ENCODE results near the gene CHRNA7. TPM values are rescaled to one million over a fixed set of nuclear protein-coding genes. Genes with fewer than 3 reads are reported as not detected.

Gene CHRNA7
- total and polyA plus RNA-seq, 2 donors (not counting 1 experiment from before 2014, with no cell fraction given): 0.17 to 0.62 TPM

- Histone ChIP-seq H4K20me1 (ENCODE audit: control insufficient read depth, extremely low read depth, insufficient read depth, low read length) (no peaks in the 10 kb centered on the region), H3K27ac (ENCODE audit: insufficient read depth, low read length) (no peak overlapping the region), H3K36me3 (ENCODE audit: control insufficient read depth, insufficient read depth, low read length) (no peaks in the 10 kb centered on the region), H3K4me2 (ENCODE audit: extremely low read depth, insufficient read depth, low read length) (no peak overlapping the region), H3K79me2 (ENCODE audit: control insufficient read depth, insufficient read depth, low read length) (no peaks in the 10 kb centered on the region), H3K9ac (ENCODE audit: insufficient read depth, low read length) (no peak overlapping the region), H3K9me3 (ENCODE audit: control insufficient read depth, insufficient read depth, low read depth, low read length) (no peaks in the 10 kb centered on the region), H3K4me3 (replicated peaks in 1 of 4; ENCODE audit: control extremely low read depth in 1 of 4, insufficient read depth in 1 of 4, low read depth in 3 of 4, low read length in 4 of 4) (no peak overlapping the region), H3K4me1 (ENCODE audit: control insufficient read depth, extremely low read depth, insufficient read depth, low read length) (no peaks in the 10 kb centered on the region), H2AFZ (ENCODE audit: low read length) (no peak overlapping the region), H3K27me3 (ENCODE audit: control insufficient read depth, insufficient read depth, low read length) (no peaks in the 10 kb centered on the region)
- no peak for DNase-seq (ENCODE audit: low read depth in 2 of 2)
- no peak for TF ChIP-seq CTCF (conservative IDR thresholded peaks at IDR 0.05 in 1 of 2, IDR thresholded peaks at IDR 0.05 in 1 of 2; ENCODE audit: low read depth in 1 of 2, low read length in 2 of 2)
- no peak for TF ChIP-seq EZH2 (IDR thresholded peaks at IDR 0.05; ENCODE audit: low read length, missing control alignments)
These were observed 91.7 kb downstream of the CHRNA7 start for GRCh38 chr15:32122013-32122412.

DNA sequence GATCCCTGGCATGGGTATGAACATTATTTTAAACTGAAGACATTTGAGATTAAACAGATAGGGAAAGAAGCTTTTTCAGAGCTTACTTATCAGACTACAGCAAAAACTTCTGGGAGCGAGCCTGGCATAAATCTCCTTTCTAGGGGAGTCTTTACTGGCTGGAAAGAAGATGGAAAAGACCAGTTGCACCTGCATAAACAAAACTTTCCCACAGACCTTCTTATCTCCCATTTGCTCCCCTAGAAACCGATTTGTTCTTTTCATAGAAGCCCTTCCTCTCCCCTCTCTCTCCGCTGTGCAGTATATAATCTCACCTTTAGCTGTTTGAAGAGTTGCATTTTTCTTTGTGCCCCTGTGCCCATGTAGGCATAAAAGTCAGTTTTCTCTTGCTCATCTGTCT lies 93.2 kb downstream of the CHRNA7 start:
- Histone ChIP-seq H3K27me3 (ENCODE audit: control insufficient read depth, insufficient read depth, low read length) (no peaks in the 10 kb centered on the region), H2AFZ (ENCODE audit: low read length) (no peak overlapping the region), H3K79me2 (ENCODE audit: control insufficient read depth, insufficient read depth, low read length) (no peaks in the 10 kb centered on the region), H3K36me3 (ENCODE audit: control insufficient read depth, insufficient read depth, low read length) (no peaks in the 10 kb centered on the region), H3K9me3 (ENCODE audit: control insufficient read depth, insufficient read depth, low read depth, low read length) (no peaks in the 10 kb centered on the region), H3K4me2 (ENCODE audit: extremely low read depth, insufficient read depth, low read length) (no peak overlapping the region), H3K9ac (ENCODE audit: insufficient read depth, low read length) (no peak overlapping the region), H4K20me1 (ENCODE audit: control insufficient read depth, extremely low read depth, insufficient read depth, low read length) (no peaks in the 10 kb centered on the region), H3K27ac (ENCODE audit: insufficient read depth, low read length) (no peak overlapping the region), H3K4me1 (ENCODE audit: control insufficient read depth, extremely low read depth, insufficient read depth, low read length) (no peaks in the 10 kb centered on the region), H3K4me3 (replicated peaks in 1 of 4; ENCODE audit: control extremely low read depth in 1 of 4, insufficient read depth in 1 of 4, low read depth in 3 of 4, low read length in 4 of 4) (no peak overlapping the region)
- no peak for DNase-seq (ENCODE audit: low read depth in 2 of 2)
- TF ChIP-seq CTCF (conservative IDR thresholded peaks at IDR 0.05 in 1 of 2, IDR thresholded peaks at IDR 0.05 in 1 of 2; ENCODE audit: low read depth in 1 of 2, low read length in 2 of 2): no peak
- TF ChIP-seq EZH2 (IDR thresholded peaks at IDR 0.05; ENCODE audit: low read length, missing control alignments): no peak

GRCh38 chr15:32124726-32125125 lies 94.4 kb downstream of the CHRNA7 start:
- DNase-seq (ENCODE audit: low read depth in 2 of 2): no peak
- no peaks in the 10 kb centered on the region for H4K20me1 ChIP-seq (ENCODE audit: control insufficient read depth, extremely low read depth, insufficient read depth, low read length)
- no peaks in the 10 kb centered on the region for H3K9me3 ChIP-seq (ENCODE audit: control insufficient read depth, insufficient read depth, low read depth, low read length)
- no peak overlapping the region for H2AFZ ChIP-seq (ENCODE audit: low read length)
- no peaks in the 10 kb centered on the region for H3K79me2 ChIP-seq (ENCODE audit: control insufficient read depth, insufficient read depth, low read length)
- H3K9ac ChIP-seq (ENCODE audit: insufficient read depth, low read length): no peak overlapping the region
- TF ChIP-seq EZH2 (IDR thresholded peaks at IDR 0.05; ENCODE audit: low read length, missing control alignments) (no peak), CTCF (conservative IDR thresholded peaks at IDR 0.05 in 1 of 2, IDR thresholded peaks at IDR 0.05 in 1 of 2; ENCODE audit: low read depth in 1 of 2, low read length in 2 of 2) (no peak)
- H3K4me2 ChIP-seq (ENCODE audit: extremely low read depth, insufficient read depth, low read length): no peak overlapping the region
- H3K27ac ChIP-seq (ENCODE audit: insufficient read depth, low read length): no peak overlapping the region
- no peaks in the 10 kb centered on the region for H3K36me3 ChIP-seq (ENCODE audit: control insufficient read depth, insufficient read depth, low read length)
- no peaks in the 10 kb centered on the region for H3K27me3 ChIP-seq (ENCODE audit: control insufficient read depth, insufficient read depth, low read length)
- no peak overlapping the region for H3K4me3 ChIP-seq (replicated peaks in 1 of 4; ENCODE audit: control extremely low read depth in 1 of 4, insufficient read depth in 1 of 4, low read depth in 3 of 4, low read length in 4 of 4)
- no peaks in the 10 kb centered on the region for H3K4me1 ChIP-seq (ENCODE audit: control insufficient read depth, extremely low read depth, insufficient read depth, low read length)

All from fibroblast of lung (primary cell).